PC-9 (cell line): Measurements from ENCODE around the gene RNFT1.
"Not testable (repeated sequence)": the region's sequence is repeated elsewhere in the genome, so short reads cannot be mapped to it uniquely, and the experiment has no call there.

ENCODE experiments used
- CTCF ChIP-seq: fragments of 200-600 bp; sonication (generic); conservative IDR thresholded peaks from 2 replicates; pipeline ENCODE4 v1.6.1; 2017; ENCODE audit warnings: mixed run types, antibody characterized with exemption, mild to moderate bottlenecking, moderate library complexity
- EZH2 ChIP-seq: fragments of 200-600 bp; sonication (generic); IDR thresholded peaks from 2 replicates; pipeline ENCODE4 v1.8.0; 2017; ENCODE audit warnings: antibody characterized with exemption, low read depth

GRCh38 chr17:59975166-59975565, 10.6 kb upstream of the RNFT1 start:
- TF ChIP-seq CTCF, EZH2: not testable (repeated sequence)
